Thyroid gland (tissue), 4 donors: ENCODE data around the gene PAM.

ENCODE experiments used
- POLR2A ChIP-seq, 2 donors: fragments of 450-650 bp; IDR thresholded peaks; one replicate each; pipeline ENCODE4 v1.6.1; 2017; ENCODE audit warnings: antibody characterized with exemption in 2 of 2, mild to moderate bottlenecking in 2 of 2, moderate library complexity in 1 of 2
- TF ChIP-seq, protein P1 (sequence below), 6 experiments: fragments of 200-600 bp in 3 of 6; fragments of 450-650 bp in 3 of 6; sonication (generic) in 3 of 6; IDR thresholded peaks; one replicate each; pipeline ENCODE4 v1.5.1; 2016 to 2019; ENCODE audit warnings: antibody characterized with exemption in 6 of 6, mild to moderate bottlenecking in 2 of 6, inconsistent platforms in 1 of 6, moderate library complexity in 1 of 6

DNA sequence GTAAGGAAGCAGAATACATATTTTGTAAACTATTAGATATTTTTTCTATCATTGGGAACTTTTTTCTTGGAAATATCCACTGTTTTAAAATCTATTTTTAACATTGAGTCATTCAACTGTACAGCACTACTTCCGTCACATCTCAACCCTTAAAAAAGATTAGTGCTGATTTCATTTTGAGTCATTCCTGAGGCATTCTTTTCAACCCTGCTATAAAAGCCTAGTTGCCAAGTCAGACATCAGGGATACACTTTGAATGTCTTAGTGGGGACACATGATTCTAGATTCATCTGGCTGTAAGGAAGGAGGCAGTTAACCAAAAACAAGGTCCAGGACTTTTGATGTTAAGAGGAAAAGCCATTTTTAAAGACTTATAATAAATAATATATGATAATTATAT, 203.9 kb downstream of the PAM start:
- TF ChIP-seq, protein P1, sequence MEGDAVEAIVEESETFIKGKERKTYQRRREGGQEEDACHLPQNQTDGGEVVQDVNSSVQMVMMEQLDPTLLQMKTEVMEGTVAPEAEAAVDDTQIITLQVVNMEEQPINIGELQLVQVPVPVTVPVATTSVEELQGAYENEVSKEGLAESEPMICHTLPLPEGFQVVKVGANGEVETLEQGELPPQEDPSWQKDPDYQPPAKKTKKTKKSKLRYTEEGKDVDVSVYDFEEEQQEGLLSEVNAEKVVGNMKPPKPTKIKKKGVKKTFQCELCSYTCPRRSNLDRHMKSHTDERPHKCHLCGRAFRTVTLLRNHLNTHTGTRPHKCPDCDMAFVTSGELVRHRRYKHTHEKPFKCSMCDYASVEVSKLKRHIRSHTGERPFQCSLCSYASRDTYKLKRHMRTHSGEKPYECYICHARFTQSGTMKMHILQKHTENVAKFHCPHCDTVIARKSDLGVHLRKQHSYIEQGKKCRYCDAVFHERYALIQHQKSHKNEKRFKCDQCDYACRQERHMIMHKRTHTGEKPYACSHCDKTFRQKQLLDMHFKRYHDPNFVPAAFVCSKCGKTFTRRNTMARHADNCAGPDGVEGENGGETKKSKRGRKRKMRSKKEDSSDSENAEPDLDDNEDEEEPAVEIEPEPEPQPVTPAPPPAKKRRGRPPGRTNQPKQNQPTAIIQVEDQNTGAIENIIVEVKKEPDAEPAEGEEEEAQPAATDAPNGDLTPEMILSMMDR (IDR thresholded peaks at IDR 0.05), result no peak
- no peak for TF ChIP-seq POLR2A (IDR thresholded peaks at IDR 0.05)
